ENCODE results near the gene EPGN. TPM values are rescaled to one million over a fixed set of nuclear protein-coding genes. Genes with fewer than 3 reads are reported as not detected.

The EPGN gene
- total and polyA plus RNA-seq, 5 donors from 2014 or later = 0.54 TPM; not detected in 4

- no peaks in the 10 kb centered on the region for H3K9me3 ChIP-seq (ENCODE audit: control insufficient read depth in 2 of 2, low read length in 2 of 2)
- Mint-ChIP-seq H3K4me1 (no peaks in the 10 kb centered on the region), H3K4me3 (no peak overlapping the region), H3K36me3 (peaks cover 1% of the 10 kb centered on the region), H3K27me3 (no peaks in the 10 kb centered on the region), H3K27ac (no peak overlapping the region), H3K9me3 (peaks cover 0 to 2% (median 0%) of the 10 kb centered on the region in 7 donors)
- H3K4me3 ChIP-seq (ENCODE audit: low read depth, low read length) = no peak overlapping the region
- no peak overlapping the region for H3K27ac ChIP-seq (ENCODE audit: insufficient read depth, low read length, poor library complexity, severe bottlenecking)
- no peak for ATAC-seq (ENCODE audit: low read depth in 2 of 2)
- DNase-seq = no peak
- no peaks in the 10 kb centered on the region for H3K27me3 ChIP-seq (ENCODE audit: control insufficient read depth, insufficient read depth, low read length)
- H3K36me3 ChIP-seq (ENCODE audit: control insufficient read depth, insufficient read depth, low read length) = no peaks in the 10 kb centered on the region
- no peaks in the 10 kb centered on the region for H3K4me1 ChIP-seq (ENCODE audit: control insufficient read depth, insufficient read depth, low read length, poor library complexity, severe bottlenecking)
Observed at GRCh38 chr4:74278490-74278889, 29.8 kb upstream of the EPGN start.

- Mint-ChIP-seq H3K4me3 (no peak overlapping the region), H3K27me3 (no peaks in the 10 kb centered on the region), H3K27ac (no peak overlapping the region), H3K9me3 (peaks cover 0 to 2% (median 0%) of the 10 kb centered on the region in 7 donors), H3K4me1 (no peaks in the 10 kb centered on the region), H3K36me3 (peaks cover 4% of the 10 kb centered on the region)
- no peak overlapping the region for H3K27ac ChIP-seq (ENCODE audit: insufficient read depth, low read length, poor library complexity, severe bottlenecking)
- DNase-seq = no peak
- ATAC-seq (ENCODE audit: low read depth in 2 of 2) = no peak
- H3K27me3 ChIP-seq (ENCODE audit: control insufficient read depth, insufficient read depth, low read length) = no peaks in the 10 kb centered on the region
- no peaks in the 10 kb centered on the region for H3K4me1 ChIP-seq (ENCODE audit: control insufficient read depth, insufficient read depth, low read length, poor library complexity, severe bottlenecking)
- no peaks in the 10 kb centered on the region for H3K36me3 ChIP-seq (ENCODE audit: control insufficient read depth, insufficient read depth, low read length)
- no peaks in the 10 kb centered on the region for H3K9me3 ChIP-seq (ENCODE audit: control insufficient read depth in 2 of 2, low read length in 2 of 2)
- no peak overlapping the region for H3K4me3 ChIP-seq (ENCODE audit: low read depth, low read length)
Observed at GRCh38 chr4:74279716-74280115, 28.6 kb upstream of the EPGN start.

- DNase-seq = no peak
- no peak overlapping the region for H3K4me3 ChIP-seq (ENCODE audit: low read depth, low read length)
- H3K9me3 ChIP-seq (ENCODE audit: control insufficient read depth in 2 of 2, low read length in 2 of 2) = no peaks in the 10 kb centered on the region
- no peak overlapping the region for H3K27ac ChIP-seq (ENCODE audit: insufficient read depth, low read length, poor library complexity, severe bottlenecking)
- no peaks in the 10 kb centered on the region for H3K27me3 ChIP-seq (ENCODE audit: control insufficient read depth, insufficient read depth, low read length)
- no peaks in the 10 kb centered on the region for H3K9me3 Mint-ChIP-seq
- H3K4me1 ChIP-seq (ENCODE audit: control insufficient read depth, insufficient read depth, low read length, poor library complexity, severe bottlenecking) = no peaks in the 10 kb centered on the region
- peaks cover 4% of the 10 kb centered on the region for H3K36me3 Mint-ChIP-seq
- H3K27me3 Mint-ChIP-seq = no peaks in the 10 kb centered on the region
- H3K27ac Mint-ChIP-seq = no peak overlapping the region
- no peak overlapping the region for H3K4me3 Mint-ChIP-seq
- no peak for ATAC-seq (ENCODE audit: low read depth in 2 of 2)
- no peaks in the 10 kb centered on the region for H3K36me3 ChIP-seq (ENCODE audit: control insufficient read depth, insufficient read depth, low read length)
- no peaks in the 10 kb centered on the region for H3K4me1 Mint-ChIP-seq
Observed at GRCh38 chr4:74282926-74283325, 25.3 kb upstream of the EPGN start.

GRCh38 chr4:74283614-74284013 lies 24.7 kb upstream of the EPGN start:
- Mint-ChIP-seq H3K9me3 (no peaks in the 10 kb centered on the region), H3K27ac (no peak overlapping the region), H3K4me1 (no peaks in the 10 kb centered on the region), H3K4me3 (no peak overlapping the region), H3K36me3 (peaks cover 4% of the 10 kb centered on the region), H3K27me3 (no peaks in the 10 kb centered on the region)
- Histone ChIP-seq H3K27ac (ENCODE audit: insufficient read depth, low read length, poor library complexity, severe bottlenecking) (no peak overlapping the region), H3K9me3 (ENCODE audit: control insufficient read depth in 2 of 2, low read length in 2 of 2) (no peaks in the 10 kb centered on the region), H3K4me1 (ENCODE audit: control insufficient read depth, insufficient read depth, low read length, poor library complexity, severe bottlenecking) (no peaks in the 10 kb centered on the region), H3K4me3 (ENCODE audit: low read depth, low read length) (no peak overlapping the region), H3K36me3 (ENCODE audit: control insufficient read depth, insufficient read depth, low read length) (no peaks in the 10 kb centered on the region), H3K27me3 (ENCODE audit: control insufficient read depth, insufficient read depth, low read length) (no peaks in the 10 kb centered on the region)
- DNase-seq (no peak), ATAC-seq (ENCODE audit: low read depth in 2 of 2) (no peak)

GRCh38 chr4:74284053-74284452 lies 24.2 kb upstream of the EPGN start:
- Histone ChIP-seq H3K27ac (ENCODE audit: insufficient read depth, low read length, poor library complexity, severe bottlenecking) (no peak overlapping the region), H3K9me3 (ENCODE audit: control insufficient read depth in 2 of 2, low read length in 2 of 2) (no peaks in the 10 kb centered on the region), H3K36me3 (ENCODE audit: control insufficient read depth, insufficient read depth, low read length) (no peaks in the 10 kb centered on the region), H3K27me3 (ENCODE audit: control insufficient read depth, insufficient read depth, low read length) (no peaks in the 10 kb centered on the region), H3K4me3 (ENCODE audit: low read depth, low read length) (no peak overlapping the region), H3K4me1 (ENCODE audit: control insufficient read depth, insufficient read depth, low read length, poor library complexity, severe bottlenecking) (no peaks in the 10 kb centered on the region)
- Mint-ChIP-seq H3K4me1 (no peaks in the 10 kb centered on the region), H3K27ac (no peak overlapping the region), H3K4me3 (no peak overlapping the region), H3K36me3 (peaks cover 4% of the 10 kb centered on the region), H3K27me3 (no peaks in the 10 kb centered on the region), H3K9me3 (no peaks in the 10 kb centered on the region)
- ATAC-seq (ENCODE audit: low read depth in 2 of 2) (no peak), DNase-seq (no peak)

GRCh38 chr4:74287164-74287563 lies 21.1 kb upstream of the EPGN start:
- Mint-ChIP-seq H3K27me3 (no peaks in the 10 kb centered on the region), H3K9me3 (peaks cover 0 to 12% (median 0%) of the 10 kb centered on the region in 7 donors), H3K36me3 (peaks cover 4% of the 10 kb centered on the region), H3K27ac (no peak overlapping the region), H3K4me1 (no peaks in the 10 kb centered on the region), H3K4me3 (no peak overlapping the region)
- H3K4me1 ChIP-seq (ENCODE audit: control insufficient read depth, insufficient read depth, low read length, poor library complexity, severe bottlenecking) = no peaks in the 10 kb centered on the region
- no peak overlapping the region for H3K27ac ChIP-seq (ENCODE audit: insufficient read depth, low read length, poor library complexity, severe bottlenecking)
- no peaks in the 10 kb centered on the region for H3K27me3 ChIP-seq (ENCODE audit: control insufficient read depth, insufficient read depth, low read length)
- no peaks in the 10 kb centered on the region for H3K9me3 ChIP-seq (ENCODE audit: control insufficient read depth in 2 of 2, low read length in 2 of 2)
- H3K4me3 ChIP-seq (ENCODE audit: low read depth, low read length) = no peak overlapping the region
- DNase-seq = no peak
- H3K36me3 ChIP-seq (ENCODE audit: control insufficient read depth, insufficient read depth, low read length) = no peaks in the 10 kb centered on the region
- ATAC-seq (ENCODE audit: low read depth in 2 of 2) = no peak

GRCh38 chr4:74287791-74288190 lies 20.5 kb upstream of the EPGN start:
- DNase-seq (no peak), ATAC-seq (ENCODE audit: low read depth in 2 of 2) (no peak)
- no peak overlapping the region for H3K27ac ChIP-seq (ENCODE audit: insufficient read depth, low read length, poor library complexity, severe bottlenecking)
- no peaks in the 10 kb centered on the region for H3K27me3 Mint-ChIP-seq
- peaks cover 0 to 13% (median 0%) of the 10 kb centered on the region in 7 donors for H3K9me3 Mint-ChIP-seq
- no peak overlapping the region for H3K27ac Mint-ChIP-seq
- no peaks in the 10 kb centered on the region for H3K9me3 ChIP-seq (ENCODE audit: control insufficient read depth in 2 of 2, low read length in 2 of 2)
- no peaks in the 10 kb centered on the region for H3K4me1 Mint-ChIP-seq
- H3K36me3 Mint-ChIP-seq = peaks cover 4% of the 10 kb centered on the region
- no peaks in the 10 kb centered on the region for H3K27me3 ChIP-seq (ENCODE audit: control insufficient read depth, insufficient read depth, low read length)
- no peaks in the 10 kb centered on the region for H3K36me3 ChIP-seq (ENCODE audit: control insufficient read depth, insufficient read depth, low read length)
- no peak overlapping the region for H3K4me3 Mint-ChIP-seq
- no peak overlapping the region for H3K4me3 ChIP-seq (ENCODE audit: low read depth, low read length)
- no peaks in the 10 kb centered on the region for H3K4me1 ChIP-seq (ENCODE audit: control insufficient read depth, insufficient read depth, low read length, poor library complexity, severe bottlenecking)

- H3K27ac Mint-ChIP-seq = no peak overlapping the region
- no peak for ATAC-seq (ENCODE audit: low read depth in 2 of 2)
- no peaks in the 10 kb centered on the region for H3K36me3 Mint-ChIP-seq
Observed at GRCh38 chr4:74291471-74291870, 16.8 kb upstream of the EPGN start.

More at GRCh38 chr4:74291471-74291870, 16.8 kb upstream of the EPGN start:
- Histone ChIP-seq H3K4me3 (ENCODE audit: low read depth, low read length) (no peak overlapping the region), H3K4me1 (ENCODE audit: control insufficient read depth, insufficient read depth, low read length, poor library complexity, severe bottlenecking) (no peaks in the 10 kb centered on the region), H3K9me3 (ENCODE audit: control insufficient read depth in 2 of 2, low read length in 2 of 2) (no peaks in the 10 kb centered on the region), H3K27ac (ENCODE audit: insufficient read depth, low read length, poor library complexity, severe bottlenecking) (no peak overlapping the region), H3K27me3 (ENCODE audit: control insufficient read depth, insufficient read depth, low read length) (no peaks in the 10 kb centered on the region), H3K36me3 (ENCODE audit: control insufficient read depth, insufficient read depth, low read length) (no peaks in the 10 kb centered on the region)
- peaks cover 0 to 13% (median 0%) of the 10 kb centered on the region in 7 donors for H3K9me3 Mint-ChIP-seq
- H3K27me3 Mint-ChIP-seq = no peaks in the 10 kb centered on the region
- no peak overlapping the region for H3K4me3 Mint-ChIP-seq
- DNase-seq = no peak
- H3K4me1 Mint-ChIP-seq = no peaks in the 10 kb centered on the region
